H1 (cell line): ENCODE results near the gene CLCN5. TPM values are rescaled to one million over a fixed set of nuclear protein-coding genes. Genes with fewer than 3 reads are reported as not detected.

Experiments
- CTCF ChIA-PET: fragments of 300-600 bp; sonication (Branson Sonifier 250); formaldehyde crosslinking; loops from one replicate; lab custom pipeline; 2021; ENCODE audit not compliant: partially characterized antibody; lab: Charles Lee
- POLR2A ChIA-PET: fragments of 300-600 bp; sonication (Branson Sonifier 250); formaldehyde crosslinking; loops from one replicate; lab custom pipeline; 2021; ENCODE audit warnings: inconsistent platforms; ENCODE audit not compliant: partially characterized antibody; lab: Charles Lee
- DNase-seq, 2 experiments: peaks; one replicate each; pipeline versions ENCODE4 v3.0.0 to v3.0.0-alpha.2; 2010 to 2022; ENCODE audit warnings: low spot score in 2 of 2, low read depth in 1 of 2, mixed read lengths in 1 of 2
- FAIRE-seq: peaks from 2 replicates; lab custom pipeline; 2011; peaks lifted over from hg19 to GRCh38; lab: Jason Lieb, UNC
- H2AFZ ChIP-seq: 2 replicates; pipeline ENCODE4 v1.8.1; 2012; ENCODE audit warnings: low read length, inconsistent platforms
- H2AK5ac ChIP-seq: 2 replicates; pipeline ENCODE4 v1.6.1; 2013; ENCODE audit warnings: low read depth, low read length
- H2BK120ac ChIP-seq: replicated peaks from 2 replicates; pipeline ENCODE3; 2013; ENCODE audit warnings: low read depth, low read length, inconsistent platforms
- H2BK12ac ChIP-seq: 2 replicates; pipeline ENCODE4 v1.6.1; 2013; ENCODE audit warnings: low read depth, low read length
- H2BK15ac ChIP-seq: 2 replicates; pipeline ENCODE4 v1.6.1; 2013; ENCODE audit warnings: low read length
- H2BK20ac ChIP-seq: 2 replicates; pipeline ENCODE4 v1.6.1; 2013; ENCODE audit warnings: low read length
- H2BK5ac ChIP-seq: 2 replicates; pipeline ENCODE4 v1.6.1; 2013; ENCODE audit warnings: low read depth, low read length
- H3K14ac ChIP-seq: 2 replicates; pipeline ENCODE4 v1.6.1; 2013; ENCODE audit warnings: inconsistent platforms; ENCODE audit not compliant: insufficient read length
- H3K18ac ChIP-seq: 2 replicates; pipeline ENCODE4 v1.6.1; 2013; ENCODE audit warnings: low read length; ENCODE audit errors: extremely low read depth
- H3K23ac ChIP-seq: 2 replicates; pipeline ENCODE4 v1.6.1; 2013; ENCODE audit warnings: inconsistent platforms; ENCODE audit not compliant: insufficient read length
- H3K23me2 ChIP-seq: 2 replicates; pipeline ENCODE4 v1.6.1; 2013; ENCODE audit warnings: low read depth, low read length
- H3K27ac ChIP-seq: 2 replicates; pipeline ENCODE4 v1.6.1; 2011; ENCODE audit warnings: low read depth, low read length, inconsistent platforms
- H3K27me3 ChIP-seq, 4 experiments: replicated peaks in 1 of 4; 1 replicate in 1 of 4; 2 replicates in 3 of 4; pipeline versions ENCODE4 v1.6.1 to v1.8.1; 2011 to 2013; ENCODE audit warnings: low read length in 3 of 4, mild to moderate bottlenecking in 3 of 4, inconsistent platforms in 2 of 4, mixed read lengths in 2 of 4, moderate library complexity in 1 of 4; ENCODE audit not compliant: control insufficient read depth in 3 of 4, insufficient read depth in 3 of 4; ENCODE audit errors: extremely low read depth in 1 of 4
- H3K36me3 ChIP-seq, 4 experiments: 2 replicates each; pipeline versions ENCODE4 v1.6.1 to v1.8.1; 2011 to 2013; ENCODE audit warnings: mild to moderate bottlenecking in 4 of 4, low read length in 3 of 4, moderate library complexity in 2 of 4, control low read depth in 1 of 4, inconsistent platforms in 1 of 4; ENCODE audit not compliant: insufficient read depth in 4 of 4, control insufficient read depth in 2 of 4
- H3K4ac ChIP-seq: replicated peaks from 2 replicates; pipeline ENCODE3; 2013; ENCODE audit warnings: low read length, low read depth, mixed read lengths, inconsistent platforms; ENCODE audit not compliant: insufficient read length
- H3K4me1 ChIP-seq, 4 experiments: replicated peaks in 1 of 4; 1 replicate in 1 of 4; 2 replicates in 3 of 4; pipeline versions ENCODE4 v1.6.1 to v1.8.1; 2011 to 2013; ENCODE audit warnings: low read length in 3 of 4, inconsistent platforms in 2 of 4, mixed read lengths in 1 of 4; ENCODE audit not compliant: insufficient read depth in 4 of 4, control insufficient read depth in 3 of 4
- H3K4me2 ChIP-seq, 2 experiments: 2 replicates each; pipeline versions ENCODE4 v1.6.1 to v1.8.1; 2011 to 2013; ENCODE audit warnings: low read depth in 2 of 2, low read length in 2 of 2, control low read depth in 1 of 2, inconsistent platforms in 1 of 2, mild to moderate bottlenecking in 1 of 2; ENCODE audit not compliant: insufficient read depth in 1 of 2
- H3K4me3 ChIP-seq, 4 experiments: fragments of 200-600, 300-600 bp in 1 of 4; sonication (generic), shearing (Covaris generic), sonication (Bioruptor Twin) in 1 of 4; 2 replicates each; pipeline versions ENCODE4 v1.5.1 to v1.8.1; 2011 to 2016; ENCODE audit warnings: low read length in 4 of 4, low read depth in 3 of 4, control low read depth in 2 of 4, inconsistent platforms in 2 of 4, mild to moderate bottlenecking in 2 of 4, mixed read lengths in 1 of 4, moderate library complexity in 1 of 4; ENCODE audit not compliant: insufficient read depth in 2 of 4; ENCODE audit errors: extremely low read depth in 1 of 4
- H3K56ac ChIP-seq: replicated peaks from 2 replicates; pipeline ENCODE3; 2013; ENCODE audit warnings: low read depth, mild to moderate bottlenecking, mixed read lengths, low read length, inconsistent platforms; ENCODE audit not compliant: insufficient read length
- H3K79me1 ChIP-seq: 2 replicates; pipeline ENCODE4 v1.6.1; 2013; ENCODE audit warnings: low read depth, low read length, control low read depth
- H3K79me2 ChIP-seq, 2 experiments: 2 replicates each; pipeline versions ENCODE4 v1.6.1 to v1.8.1; 2012 to 2013; ENCODE audit warnings: low read length in 2 of 2, mild to moderate bottlenecking in 2 of 2, inconsistent platforms in 1 of 2; ENCODE audit not compliant: insufficient read depth in 2 of 2, control insufficient read depth in 1 of 2
- H3K9ac ChIP-seq, 4 experiments: replicated peaks in 1 of 4; 1 replicate in 1 of 4; 2 replicates in 3 of 4; pipeline versions ENCODE4 v1.6.1 to v1.8.1; 2011 to 2013; ENCODE audit warnings: low read depth in 3 of 4, low read length in 3 of 4, control low read depth in 2 of 4, mild to moderate bottlenecking in 2 of 4, moderate library complexity in 2 of 4, inconsistent platforms in 1 of 4; ENCODE audit errors: extremely low read depth in 1 of 4
- H3K9me3 ChIP-seq, 2 experiments: 2 replicates each; pipeline versions ENCODE4 v1.6.1 to v1.8.1; 2012 to 2013; ENCODE audit warnings: mild to moderate bottlenecking in 2 of 2, moderate library complexity in 2 of 2, control low read depth in 1 of 2, inconsistent platforms in 1 of 2, low read depth in 1 of 2, low read length in 1 of 2, mixed read lengths in 1 of 2; ENCODE audit not compliant: insufficient read depth in 2 of 2
- H4K20me1 ChIP-seq, 2 experiments: replicated peaks in 1 of 2; 2 replicates each; pipeline versions ENCODE3 to v1.8.1; 2011 to 2013; ENCODE audit warnings: inconsistent platforms in 2 of 2, low read length in 2 of 2, mild to moderate bottlenecking in 1 of 2; ENCODE audit not compliant: insufficient read depth in 2 of 2, control insufficient read depth in 1 of 2
- H4K5ac ChIP-seq: 2 replicates; pipeline ENCODE4 v1.6.1; 2013; ENCODE audit warnings: low read length, low read depth, mixed read lengths, inconsistent platforms; ENCODE audit not compliant: insufficient read length
- H4K8ac ChIP-seq: 2 replicates; pipeline ENCODE4 v1.8.0; 2013; ENCODE audit warnings: mild to moderate bottlenecking, moderate library complexity, low read length, inconsistent platforms; ENCODE audit not compliant: insufficient read depth; ENCODE audit errors: extremely low read depth
- H4K91ac ChIP-seq: replicated peaks from 2 replicates; pipeline ENCODE3; 2013; ENCODE audit warnings: low read length, mixed read lengths, inconsistent platforms; ENCODE audit not compliant: insufficient read length
- ATF3 ChIP-seq: IDR thresholded peaks from 2 replicates; pipeline ENCODE4 v1.6.1; 2011; ENCODE audit warnings: low read depth, mild to moderate bottlenecking, low read length; ENCODE audit not compliant: insufficient read depth
- CEBPB ChIP-seq: IDR thresholded peaks from 2 replicates; pipeline ENCODE4 v1.6.1; 2012; ENCODE audit warnings: low read depth, low read length
- CTCF ChIP-seq, 3 experiments: IDR thresholded peaks; 1 replicate in 2 of 3; 2 replicates in 1 of 3; pipeline versions ENCODE4 v1.5.1 to v1.6.1; 2011; ENCODE audit warnings: low read length in 3 of 3, mild to moderate bottlenecking in 3 of 3, inconsistent platforms in 2 of 3, low read depth in 1 of 3, moderate library complexity in 1 of 3; ENCODE audit not compliant: insufficient read depth in 1 of 3; ENCODE audit errors: control extremely low read depth in 1 of 3
- GTF2F1 ChIP-seq: IDR thresholded peaks from 2 replicates; pipeline ENCODE4 v1.6.1; 2012; ENCODE audit warnings: low read depth, low read length, improper control_type of control experiment, borderline replicate concordance
- HDAC2 ChIP-seq, 2 experiments: fragments of 300-600 bp in 1 of 2; sonication (generic) in 1 of 2; IDR thresholded peaks; 2 replicates each; pipeline ENCODE4 v1.6.1; 2011 to 2012; ENCODE audit warnings: low read depth in 2 of 2, low read length in 2 of 2, mild to moderate bottlenecking in 2 of 2, moderate library complexity in 2 of 2, borderline replicate concordance in 1 of 2, inconsistent platforms in 1 of 2
- PHF8 ChIP-seq: fragments of 200-600 bp; sonication (generic); conservative IDR thresholded peaks from 2 replicates; pipeline ENCODE4 v1.7.1; 2012; ENCODE audit warnings: low read depth, mild to moderate bottlenecking, inconsistent platforms, low read length, moderate library complexity
- RAD21 ChIP-seq, 2 experiments: IDR thresholded peaks in 1 of 2; conservative IDR thresholded peaks in 1 of 2; 2 replicates each; pipeline ENCODE4 v1.6.1; 2011; ENCODE audit warnings: low read depth in 2 of 2, low read length in 2 of 2, improper control_type of control experiment in 1 of 2, inconsistent platforms in 1 of 2, mild to moderate bottlenecking in 1 of 2, moderate library complexity in 1 of 2
- RXRA ChIP-seq: IDR thresholded peaks from 2 replicates; pipeline ENCODE4 v1.6.1; 2011; ENCODE audit warnings: low read depth, mild to moderate bottlenecking, low read length, moderate library complexity; ENCODE audit not compliant: insufficient read depth
- SRF ChIP-seq: IDR thresholded peaks from 2 replicates; pipeline ENCODE4 v1.6.1; 2011; ENCODE audit warnings: mild to moderate bottlenecking, low read depth, low read length, moderate library complexity
- ZNF274 ChIP-seq: IDR thresholded peaks from 2 replicates; pipeline ENCODE4 v1.7.0; 2012; ENCODE audit warnings: low read length, borderline replicate concordance; ENCODE audit errors: extremely low read depth
- whole genome bisulfite sequencing, 2 experiments: shearing (Covaris generic) in 1 of 2; methylation state at CpG; one replicate each; pipeline versions ENCODE4 v1.1.6 to v1.1.7; 2013 to 2015; ENCODE audit warnings: low lambda C conversion rate in 2 of 2, mixed read lengths in 2 of 2, inconsistent platforms in 1 of 2, low coverage in 1 of 2, missing lambda C conversion rate in 1 of 2; ENCODE audit not compliant: insufficient replicate concordance in 2 of 2, insufficient coverage in 1 of 2, insufficient read length in 1 of 2; ENCODE audit errors: extremely low coverage in 1 of 2, missing lambda C conversion rate in 1 of 2; 5-methylcytosine and 5-hydroxymethylcytosine counted together
- polyA plus RNA-seq, 7 experiments: library from polyadenylated mRNA; depleted of rRNA in 3 of 7; stranded (reverse) in 5 of 7; unstranded in 2 of 7; fragments of >200 nt in 5 of 7; fragments of 200-250 nt in 2 of 7; gene quantifications; 1 replicate in 5 of 7; 2 replicates in 1 of 7; 4 replicates in 1 of 7; pipeline versions ENCODE4 v1.2.1 to v1.2.3, GENCODE V29; 2011 to 2013; ENCODE audit warnings: missing spikeins in 2 of 7, mixed read lengths in 2 of 7
- total RNA-seq: library from RNA; stranded (reverse); fragmentation: NEBNext Ultra II Directional; extraction: Animal tissue kit (Norgen Biotek cat#: 25700); gene quantifications from 2 replicates; pipeline ENCODE4 v1.2.1, GENCODE V29; 2021

CLCN5 gene
- total and polyA plus RNA-seq, 2 of the 8 experiments (the other 6 are each of a cell fraction or from before 2014, with no cell fraction given), result 4.2 to 9.7 TPM

GRCh38 chrX:50114113-50114512, 191.7 kb downstream of the CLCN5 start:
- H3K4me3 ChIP-seq, result no peak overlapping the region
- CTCF ChIA-PET, result no interaction called here
- POLR2A ChIA-PET, result interaction anchor here (0.9 kb wide), 1 partner anchor 94 kb away, joined by 5 read pairs; no protein-coding TSS in a partner anchor
- no peak overlapping the region for H3K14ac ChIP-seq
- DNase-seq (peak in 1 of 2 experiments; percentile 39), FAIRE-seq (no peak)
- no peak overlapping the region for H3K56ac ChIP-seq
- no peak overlapping the region for H4K8ac ChIP-seq
- H3K9ac ChIP-seq, result no peak overlapping the region
- H3K9me3 ChIP-seq, result no peaks in the 10 kb centered on the region
- no peaks in the 10 kb centered on the region for H3K23me2 ChIP-seq
- no peak overlapping the region for H3K4ac ChIP-seq
- no peak overlapping the region for H4K5ac ChIP-seq
- H3K79me1 ChIP-seq, result no peaks in the 10 kb centered on the region
- no peak overlapping the region for H3K23ac ChIP-seq
- H2BK12ac ChIP-seq, result no peak overlapping the region
- H3K79me2 ChIP-seq, result no peaks in the 10 kb centered on the region
- H3K36me3 ChIP-seq, result no peaks in the 10 kb centered on the region
- H2BK20ac ChIP-seq, result no peak overlapping the region
- no peaks in the 10 kb centered on the region for H3K27me3 ChIP-seq
- no peak overlapping the region for H3K27ac ChIP-seq
- H2BK15ac ChIP-seq, result no peak overlapping the region
- H3K4me1 ChIP-seq, result peaks cover 0 to 3% (median 0%) of the 10 kb centered on the region in 4 experiments; a peak in 2 of 7 replicates
- H4K91ac ChIP-seq, result no peak overlapping the region
- no peaks in the 10 kb centered on the region for H4K20me1 ChIP-seq
- no peak overlapping the region for H2AFZ ChIP-seq
- 16% methylated on average over 2 of the region's 2 CpGs; no CpG with 5 or more reads in 1 of the 2 experiments for WGBS, 2 experiments
- peak overlapping the region; percentile 4; the same call in 1 of the 2 replicates for H2BK5ac ChIP-seq
- H3K18ac ChIP-seq, result no peak overlapping the region
- peak overlapping the region in 1 of 2 experiments; percentile 32; a peak in 2 of 4 replicates for H3K4me2 ChIP-seq
- H2BK120ac ChIP-seq, result no peak overlapping the region
- no peak overlapping the region for H2AK5ac ChIP-seq
- no peak for TF ChIP-seq GTF2F1
- TF ChIP-seq CTCF (IDR thresholded peaks at IDR 0.05; ENCODE audit: control extremely low read depth in 1 of 3, insufficient read depth in 1 of 3, low read depth in 1 of 3, low read length in 3 of 3), result no peak
- TF ChIP-seq HDAC2 (IDR thresholded peaks at IDR 0.05; ENCODE audit: borderline replicate concordance in 1 of 2, low read depth in 2 of 2, low read length in 2 of 2), result no peak
- no peak for TF ChIP-seq ZNF274
- TF ChIP-seq ATF3, result no peak
- TF ChIP-seq RAD21 (IDR thresholded peaks at IDR 0.05 in 1 of 2, conservative IDR thresholded peaks at IDR 0.05 in 1 of 2; ENCODE audit: low read depth in 2 of 2, low read length in 2 of 2), result no peak
- no peak for TF ChIP-seq RXRA
- TF ChIP-seq PHF8, result no peak
- TF ChIP-seq CEBPB, result no peak
- no peak for TF ChIP-seq SRF
